OCI-M2 (cell line): ENCODE measurements around the gene YPEL4.
A peak's percentile ranks its signal among the peaks of the same experiment; 100 is the strongest.

Source experiments
- DNase-seq: peaks from one replicate; lab custom pipeline; 2025; ENCODE audit not compliant: unreplicated experiment; lab: John Stamatoyannopoulos, UW

The YPEL4 gene

GRCh38 chr11:57651408-57651807 lies 1.7 kb upstream of the YPEL4 start:
- no peak for DNase-seq

GRCh38 chr11:57650739-57651090 lies 1.0 kb upstream of the YPEL4 start:
- no peak for DNase-seq

GRCh38 chr11:57648801-57649735 lies 644 bp downstream of the YPEL4 start:
- no peak for DNase-seq

- peak; percentile 80 for DNase-seq
Observed at GRCh38 chr11:57647960-57648800, 1.5 kb downstream of the YPEL4 start.

- no peak for DNase-seq
Observed at GRCh38 chr11:57647372-57647771, 2.3 kb downstream of the YPEL4 start.

GRCh38 chr11:57646799-57647303 lies 2.9 kb downstream of the YPEL4 start:
- DNase-seq, result no peak

- no peak for DNase-seq
Observed at GRCh38 chr11:57646194-57646798, 3.4 kb downstream of the YPEL4 start.

- no peak for DNase-seq
Observed at GRCh38 chr11:57645689-57646085, 4.0 kb downstream of the YPEL4 start.

- no peak for DNase-seq
Observed at GRCh38 chr11:57644748-57645688, 4.7 kb downstream of the YPEL4 start.

GRCh38 chr11:57643802-57644201 lies 5.9 kb downstream of the YPEL4 start:
- DNase-seq, result no peak

GRCh38 chr11:57641011-57641807 lies 8.5 kb downstream of the YPEL4 start:
- no peak for DNase-seq

- DNase-seq, result no peak
Observed at GRCh38 chr11:57640068-57640800, 9.5 kb downstream of the YPEL4 start.

- peak; percentile 71 for DNase-seq
Observed at GRCh38 chr11:57639321-57640067, 10.2 kb downstream of the YPEL4 start.

- no peak for DNase-seq
Observed at GRCh38 chr11:57638811-57639320, 10.8 kb downstream of the YPEL4 start.

GRCh38 chr11:57638005-57638781 lies 11.5 kb downstream of the YPEL4 start:
- no peak for DNase-seq

- DNase-seq, result no peak
Observed at GRCh38 chr11:57637626-57638004, 12.1 kb downstream of the YPEL4 start.

- DNase-seq, result no peak
Observed at GRCh38 chr11:57635246-57635645, 14.5 kb downstream of the YPEL4 start.
